Measurements from ENCODE around the gene CHCHD10. TPM values are rescaled to one million over a fixed set of nuclear protein-coding genes. Genes with fewer than 3 reads are reported as not detected.

CHCHD10 gene
- total and polyA plus RNA-seq, 2 of the 8 experiments (the other 6 are each of a cell fraction or from before 2014, with no cell fraction given), result 58.3 to 94.5 TPM

DNA sequence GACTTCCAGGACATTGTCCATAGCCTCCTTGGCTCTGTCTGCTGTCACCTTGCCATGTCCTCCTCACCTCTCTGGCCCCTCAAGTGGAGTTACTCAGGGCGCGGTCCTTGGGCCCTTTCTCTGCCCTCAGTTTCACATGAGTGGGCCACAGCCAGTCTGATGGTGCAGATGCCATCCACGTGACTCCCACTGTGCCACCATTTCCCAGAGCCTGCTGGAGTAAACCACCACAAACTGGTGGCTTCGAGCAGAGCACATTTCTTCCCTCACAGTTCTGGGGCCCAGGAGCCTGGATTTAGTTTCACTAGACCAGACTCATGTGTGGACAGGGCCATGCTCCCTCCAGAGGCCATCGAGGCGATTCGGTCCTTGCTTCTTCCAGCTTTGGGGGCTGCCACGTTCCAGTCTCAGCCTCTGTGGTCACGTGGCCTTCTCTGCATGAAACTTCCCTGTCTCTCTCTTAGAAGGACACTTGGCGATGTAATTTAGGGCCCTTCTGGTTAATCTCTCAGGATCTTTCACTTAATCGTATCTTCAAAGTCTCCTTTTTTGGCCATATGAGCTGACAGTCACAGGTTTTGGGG, 33.6 kb upstream of the CHCHD10 start:
- Histone ChIP-seq H3K79me1 (ENCODE audit: low read depth, low read length) (no peaks in the 10 kb centered on the region; the same call in 1 of the 2 replicates), H4K20me1 (replicated peaks in 1 of 2; ENCODE audit: control insufficient read depth in 1 of 2, insufficient read depth in 2 of 2, low read length in 2 of 2) (peaks cover 0 to 19% of the 10 kb centered on the region in 2 experiments), H3K27ac (ENCODE audit: low read depth, low read length) (no peak overlapping the region), H3K56ac (replicated peaks; ENCODE audit: insufficient read length, low read depth, low read length) (no peak overlapping the region), H2BK120ac (replicated peaks; ENCODE audit: low read depth, low read length) (no peak overlapping the region), H3K4me3 (ENCODE audit: extremely low read depth in 1 of 4, insufficient read depth in 2 of 4, low read depth in 3 of 4, low read length in 4 of 4) (no peak overlapping the region), H4K5ac (ENCODE audit: insufficient read length, low read depth, low read length) (no peak overlapping the region), H4K8ac (ENCODE audit: extremely low read depth, insufficient read depth, low read length) (no peak overlapping the region), H3K23me2 (ENCODE audit: low read depth, low read length) (no peaks in the 10 kb centered on the region), H2BK5ac (ENCODE audit: low read depth, low read length) (no peak overlapping the region), H3K36me3 (ENCODE audit: control insufficient read depth in 2 of 4, insufficient read depth in 4 of 4, low read length in 3 of 4) (peaks cover 20 to 63% (median 46%) of the 10 kb centered on the region in 4 experiments; a peak in 6 of 8 replicates), H3K4ac (replicated peaks; ENCODE audit: insufficient read length, low read depth, low read length) (no peak overlapping the region), H3K4me1 (replicated peaks in 1 of 4; ENCODE audit: control insufficient read depth in 3 of 4, insufficient read depth in 4 of 4, low read length in 3 of 4) (no peaks in the 10 kb centered on the region), H3K14ac (ENCODE audit: insufficient read length) (no peak overlapping the region), H3K9me3 (ENCODE audit: insufficient read depth in 2 of 2, low read depth in 1 of 2, low read length in 1 of 2) (no peaks in the 10 kb centered on the region), H3K9ac (replicated peaks in 1 of 4; ENCODE audit: extremely low read depth in 1 of 4, low read depth in 3 of 4, low read length in 3 of 4) (no peak overlapping the region), H4K91ac (replicated peaks; ENCODE audit: insufficient read length, low read length) (no peak overlapping the region), H3K23ac (ENCODE audit: insufficient read length) (no peak overlapping the region), H2AK5ac (ENCODE audit: low read depth, low read length) (no peak overlapping the region), H3K79me2 (ENCODE audit: control insufficient read depth in 1 of 2, insufficient read depth in 2 of 2, low read length in 2 of 2) (no peaks in the 10 kb centered on the region), H3K27me3 (replicated peaks in 1 of 4; ENCODE audit: control insufficient read depth in 3 of 4, extremely low read depth in 1 of 4, insufficient read depth in 3 of 4, low read length in 3 of 4) (no peaks in the 10 kb centered on the region), H2BK20ac (ENCODE audit: low read length) (no peak overlapping the region), H2BK12ac (ENCODE audit: low read depth, low read length) (no peak overlapping the region), H3K18ac (ENCODE audit: extremely low read depth, low read length) (no peak overlapping the region), H3K4me2 (ENCODE audit: insufficient read depth in 1 of 2, low read depth in 2 of 2, low read length in 2 of 2) (no peak overlapping the region), H2BK15ac (ENCODE audit: low read length) (no peak overlapping the region), H2AFZ (ENCODE audit: low read length) (no peak overlapping the region)
- DNase-seq (ENCODE audit: low read depth in 1 of 2, low spot score in 2 of 2), result no peak
- POLR2A ChIA-PET (ENCODE audit: partially characterized antibody), result interaction anchor here (1.4 to 1.6 kb wide), 2 partner anchors 9 to 12 kb away, joined by 4 read pairs; no protein-coding TSS in a partner anchor
- no peak for FAIRE-seq
- CTCF ChIA-PET (ENCODE audit: partially characterized antibody), result interaction anchor here (0.5 to 1.6 kb wide), 2 partner anchors 33 to 510 kb away, joined by 4 read pairs; no protein-coding TSS in a partner anchor
- WGBS, 2 experiments (ENCODE audit: extremely low coverage in 1 of 2, insufficient coverage in 1 of 2, insufficient read length in 1 of 2, insufficient replicate concordance in 2 of 2, low coverage in 1 of 2, low lambda C conversion rate in 2 of 2, missing lambda C conversion rate in 1 of 2), result 88% methylated on average over 11 of the region's 11 CpGs; no CpG with 5 or more reads in 1 of the 2 experiments
- no peak for TF ChIP-seq NANOG (IDR thresholded peaks at IDR 0.05; ENCODE audit: insufficient read depth, low read depth, low read length, poor library complexity, severe bottlenecking)
- no peak for TF ChIP-seq BCL11A (IDR thresholded peaks at IDR 0.05; ENCODE audit: low read depth in 2 of 2, low read length in 2 of 2)
- TF ChIP-seq TAF7 (optimal IDR thresholded peaks at IDR 0.05; ENCODE audit: borderline replicate concordance, low read depth, low read length), result no peak
- no peak for TF ChIP-seq BACH1 (IDR thresholded peaks at IDR 0.05; ENCODE audit: low read length)
- TF ChIP-seq, protein P1, sequence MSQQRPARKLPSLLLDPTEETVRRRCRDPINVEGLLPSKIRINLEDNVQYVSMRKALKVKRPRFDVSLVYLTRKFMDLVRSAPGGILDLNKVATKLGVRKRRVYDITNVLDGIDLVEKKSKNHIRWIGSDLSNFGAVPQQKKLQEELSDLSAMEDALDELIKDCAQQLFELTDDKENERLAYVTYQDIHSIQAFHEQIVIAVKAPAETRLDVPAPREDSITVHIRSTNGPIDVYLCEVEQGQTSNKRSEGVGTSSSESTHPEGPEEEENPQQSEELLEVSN (IDR thresholded peaks at IDR 0.05), result no peak
- TF ChIP-seq RFX5 (IDR thresholded peaks at IDR 0.05; ENCODE audit: borderline replicate concordance, low read depth, low read length), result no peak
- no peak for TF ChIP-seq MAFK (IDR thresholded peaks at IDR 0.05; ENCODE audit: low read depth, low read length)
- no peak for TF ChIP-seq PHF8 (conservative IDR thresholded peaks at IDR 0.05; ENCODE audit: low read depth, low read length)
- no peak for TF ChIP-seq BRCA1 (IDR thresholded peaks at IDR 0.05; ENCODE audit: low read depth, low read length)
- TF ChIP-seq ASH2L (IDR thresholded peaks at IDR 0.05; ENCODE audit: low read length), result no peak
- no peak for TF ChIP-seq SAP30 (IDR thresholded peaks at IDR 0.05; ENCODE audit: insufficient read depth, insufficient replicate concordance, low read length)
- no peak for TF ChIP-seq JUN (IDR thresholded peaks at IDR 0.05; ENCODE audit: low read depth, low read length)
- no peak for TF ChIP-seq CHD1 (IDR thresholded peaks at IDR 0.05; ENCODE audit: low read depth, low read length)
